Endothelial cell of umbilical vein (primary cell): Measurements from ENCODE around the gene CTSA. TPM values are rescaled to one million over a fixed set of nuclear protein-coding genes. Genes with fewer than 3 reads are reported as not detected.

Experiments used
- BruUV-seq: library from RNA; stranded (reverse); fragments of 400-500 nt; replicated peaks from 2 replicates; lab custom pipeline; 2021; lab: Mats Ljungman, UMichigan
- CTCF ChIA-PET: fragments of 300-600, 350-600 bp; sonication (Branson Sonifier 250); formaldehyde crosslinking; loops from one replicate; lab custom pipeline; 2021; ENCODE audit warnings: antibody characterized with exemption, inconsistent platforms; lab: Charles Lee
- POLR2A ChIA-PET: fragments of 300-600, 350-600 bp; sonication (Branson Sonifier 250); formaldehyde crosslinking; loops from one replicate; lab custom pipeline; 2021; ENCODE audit warnings: antibody characterized with exemption, inconsistent platforms; lab: Charles Lee
- DNase-seq: peaks from one replicate; pipeline ENCODE4 v3.0.0-alpha.2; 2011; ENCODE audit warnings: low read depth, low spot score
- FAIRE-seq: peaks from 2 replicates; lab custom pipeline; 2011; peaks lifted over from hg19 to GRCh38; lab: Jason Lieb, UNC
- H2AFZ ChIP-seq: 2 replicates; pipeline ENCODE4 v1.6.0; 2012; ENCODE audit warnings: low read depth, low read length, control low read depth, inconsistent platforms
- H3K27ac ChIP-seq: 2 replicates; pipeline ENCODE4 v1.5.1; 2011; ENCODE audit warnings: low read depth, mild to moderate bottlenecking, control low read depth, low read length, moderate library complexity; ENCODE audit not compliant: insufficient read depth
- H3K27me3 ChIP-seq, 2 experiments: 2 replicates each; pipeline versions ENCODE4 v1.6.0 to v1.6.1; 2011; ENCODE audit warnings: low read length in 2 of 2, mixed read lengths in 1 of 2; ENCODE audit not compliant: control insufficient read depth in 2 of 2, insufficient read depth in 2 of 2
- H3K36me3 ChIP-seq, 2 experiments: 2 replicates in 1 of 2; 3 replicates in 1 of 2; pipeline ENCODE4 v1.5.1; 2011; ENCODE audit warnings: low read length in 2 of 2, mild to moderate bottlenecking in 1 of 2, moderate library complexity in 1 of 2; ENCODE audit not compliant: control insufficient read depth in 2 of 2, insufficient read depth in 2 of 2; ENCODE audit errors: extremely low read depth in 1 of 2
- H3K4me1 ChIP-seq: 3 replicates; pipeline ENCODE4 v1.5.1; 2011; ENCODE audit warnings: mild to moderate bottlenecking, low read length; ENCODE audit not compliant: control insufficient read depth, insufficient read depth; ENCODE audit errors: extremely low read depth
- H3K4me2 ChIP-seq: 2 replicates; pipeline ENCODE4 v1.6.1; 2011; ENCODE audit warnings: low read length, control low read depth, mixed read lengths; ENCODE audit not compliant: insufficient read depth
- H3K4me3 ChIP-seq, 3 experiments: fragments of 200-600 bp in 1 of 3; sonication (generic), shearing (Covaris generic) in 1 of 3; replicated peaks in 1 of 3; 2 replicates each; pipeline ENCODE4 v1.5.1; 2011 to 2016; ENCODE audit warnings: control low read depth in 3 of 3, low read length in 3 of 3, mild to moderate bottlenecking in 2 of 3, inconsistent platforms in 1 of 3, low read depth in 1 of 3, moderate library complexity in 1 of 3; ENCODE audit not compliant: insufficient read depth in 1 of 3
- H3K79me2 ChIP-seq: 2 replicates; pipeline ENCODE4 v1.6.0; 2012; ENCODE audit warnings: low read length, inconsistent platforms; ENCODE audit not compliant: control insufficient read depth, insufficient read depth
- H3K9ac ChIP-seq: replicated peaks from 2 replicates; pipeline ENCODE3; 2011; ENCODE audit warnings: low read length, control low read depth; ENCODE audit not compliant: insufficient read depth; ENCODE audit errors: extremely low read depth
- H3K9me1 ChIP-seq: replicated peaks from 3 replicates; pipeline ENCODE4 v1.6.0; 2011; ENCODE audit warnings: mild to moderate bottlenecking, low read length; ENCODE audit not compliant: control insufficient read depth, insufficient read depth; ENCODE audit errors: extremely low read depth
- H3K9me3 ChIP-seq: replicated peaks from 2 replicates; pipeline ENCODE4 v1.5.1; 2012; ENCODE audit warnings: low read length, inconsistent platforms; ENCODE audit not compliant: control insufficient read depth, insufficient read depth
- H4K20me1 ChIP-seq: replicated peaks from 2 replicates; pipeline ENCODE3; 2011; ENCODE audit warnings: mild to moderate bottlenecking, low read length; ENCODE audit not compliant: control insufficient read depth, insufficient read depth; ENCODE audit errors: extremely low read depth
- CTCF ChIP-seq, 2 donors: IDR thresholded peaks; 1 replicate in 1 of 2; 2 replicates in 1 of 2; pipeline ENCODE4 v1.5.1; 2011; ENCODE audit warnings: low read length in 2 of 2, mild to moderate bottlenecking in 2 of 2, moderate library complexity in 2 of 2, control low read depth in 1 of 2, inconsistent platforms in 1 of 2, low read depth in 1 of 2; ENCODE audit not compliant: insufficient read depth in 1 of 2; ENCODE audit errors: extremely low read depth in 1 of 2
- EZH2 ChIP-seq: IDR thresholded peaks from 2 replicates; pipeline ENCODE4 v1.6.1; 2012; ENCODE audit warnings: borderline replicate concordance, low read depth, mild to moderate bottlenecking, moderate library complexity, low read length, inconsistent platforms; ENCODE audit not compliant: severe bottlenecking
- FOS ChIP-seq: IDR thresholded peaks from 2 replicates; pipeline ENCODE4 v1.6.1; 2011; ENCODE audit warnings: mild to moderate bottlenecking, low read length, moderate library complexity, borderline replicate concordance; ENCODE audit not compliant: insufficient read depth
- GATA2 ChIP-seq: IDR thresholded peaks from 2 replicates; pipeline ENCODE4 v1.7.0; 2011; ENCODE audit warnings: low read depth, mild to moderate bottlenecking, moderate library complexity, mixed read lengths, low read length; ENCODE audit not compliant: insufficient read length, insufficient read depth
- JUN ChIP-seq: IDR thresholded peaks from 2 replicates; pipeline ENCODE4 v1.6.1; 2011; ENCODE audit warnings: borderline replicate concordance, low read depth; ENCODE audit not compliant: insufficient read length, insufficient read depth
- MAX ChIP-seq: IDR thresholded peaks from 2 replicates; pipeline ENCODE4 v1.6.1; 2011; ENCODE audit not compliant: insufficient read depth, insufficient read length
- MYC ChIP-seq: IDR thresholded peaks from one replicate; pipeline ENCODE4 v1.6.1; 2011; ENCODE audit warnings: mild to moderate bottlenecking, low read depth, low read length
- POLR2A ChIP-seq: IDR thresholded peaks from 2 replicates; pipeline ENCODE4 v1.6.1; 2012; ENCODE audit warnings: low read depth, mild to moderate bottlenecking, control low read depth, low read length
- POLR2AphosphoS5 ChIP-seq: IDR thresholded peaks from 2 replicates; pipeline ENCODE4 v1.6.1; 2012; ENCODE audit warnings: low read depth, mild to moderate bottlenecking, control low read depth, low read length, moderate library complexity; ENCODE audit not compliant: insufficient read depth
- dilution Hi-C: fragments of 300-500 bp; cut with MboI; formaldehyde crosslinking; loops from one replicate; pipeline ENCODE4 v1.15.0; 2019; ENCODE audit warnings: low sequenced_read_pairs; ENCODE audit not compliant: extremely low pct_ligation_motif_present
- intact Hi-C: fragments of 100-400 bp; cut with micrococcal nuclease; formaldehyde crosslinking; loops from one replicate; pipeline ENCODE4 v1.10.0; 2022
- polyA plus RNA-seq, 4 experiments: library from polyadenylated mRNA; depleted of rRNA in 3 of 4; stranded (reverse) in 3 of 4; unstranded in 1 of 4; fragments of >200 nt; gene quantifications; 2 replicates each; pipeline versions ENCODE4 v1.2.1 to v1.2.3, GENCODE V29; 2011 to 2012; ENCODE audit warnings: missing spikeins in 1 of 4
- total RNA-seq: library from RNA; stranded (reverse); gene quantifications from 2 replicates; pipeline ENCODE4 v1.2.3, GENCODE V29; 2021

The CTSA gene
- total and polyA plus RNA-seq, 2 donors (not counting 3 experiments of a cell fraction or from before 2014, with no cell fraction given), result 169 to 409 TPM

GRCh38 chr20:45948261-45948733 lies 57.2 kb downstream of the CTSA start:
- Histone ChIP-seq H3K4me3 (no peak overlapping the region), H3K27ac (no peak overlapping the region), H3K9me3 (no peaks in the 10 kb centered on the region), H4K20me1 (no peaks in the 10 kb centered on the region), H3K9me1 (no peaks in the 10 kb centered on the region), H2AFZ (no peak overlapping the region), H3K27me3 (no peaks in the 10 kb centered on the region), H3K9ac (no peak overlapping the region), H3K36me3 (peaks cover 7 to 82% of the 10 kb centered on the region in 2 experiments), H3K4me1 (no peaks in the 10 kb centered on the region), H3K4me2 (no peak overlapping the region), H3K79me2 (no peaks in the 10 kb centered on the region)
- TF ChIP-seq EZH2, result no peak
- TF ChIP-seq FOS, result no peak
- no peak for TF ChIP-seq MYC
- no peak for TF ChIP-seq GATA2
- TF ChIP-seq POLR2A, result no peak
- TF ChIP-seq JUN, result no peak
- TF ChIP-seq MAX, result no peak
- TF ChIP-seq CTCF (IDR thresholded peaks at IDR 0.05; ENCODE audit: extremely low read depth in 1 of 2, insufficient read depth in 1 of 2, low read depth in 1 of 2, low read length in 2 of 2), result no peak
- TF ChIP-seq POLR2AphosphoS5, result no peak
- intact Hi-C loops (no loop called here), dilution Hi-C loops (no loop called here)
- BruUV-seq, result no TSS peak
- FAIRE-seq (no peak), DNase-seq (no peak)
- POLR2A ChIA-PET, result interaction anchor here (1.9 kb wide), 2 partner anchors 13 to 14 kb away, joined by 4 to 8 read pairs; partner anchors contain the start of gene PCIF1
- CTCF ChIA-PET, result interaction anchor here (0.8 to 1.9 kb wide), 6 partner anchors 9 to 150 kb away, joined by 3 to 18 read pairs (median 4); no protein-coding TSS in a partner anchor

Other genes with a start within 250 kb of the CTSA start
- gene WFDC11, start 221.1 kb upstream of the CTSA start, total RNA-seq, result not detected in 2 replicates
- gene WFDC11, start 221.1 kb upstream of the CTSA start, polyA plus RNA-seq, result not detected in 2 replicates
- gene WFDC13, start 189.3 kb upstream of the CTSA start, total RNA-seq, result not detected in 2 replicates
- not detected in 2 replicates for gene WFDC13, start 189.3 kb upstream of the CTSA start, polyA plus RNA-seq
- not detected in 2 replicates for gene WFDC10B, start 186.3 kb upstream of the CTSA start, total RNA-seq
- not detected in 2 replicates for gene WFDC10B, start 186.3 kb upstream of the CTSA start, polyA plus RNA-seq
- not detected in 2 replicates for gene SPINT4, start 169.0 kb upstream of the CTSA start, total RNA-seq
- gene SPINT4, start 169.0 kb upstream of the CTSA start, polyA plus RNA-seq, result not detected in 2 replicates
- gene WFDC3, start 99.5 kb upstream of the CTSA start, total RNA-seq, result not detected in 2 replicates
- 0.39 TPM in 1 of 2 replicates, not detected in the other for gene WFDC3, start 99.5 kb upstream of the CTSA start, polyA plus RNA-seq
- 31.9 and 33.7 TPM in 2 replicates for gene DNTTIP1, start 99.4 kb upstream of the CTSA start, total RNA-seq
- gene DNTTIP1, start 99.4 kb upstream of the CTSA start, polyA plus RNA-seq, result 38.4 and 40.5 TPM in 2 replicates
- 108 and 129 TPM in 2 replicates for gene UBE2C, start 78.7 kb upstream of the CTSA start, total RNA-seq
- gene UBE2C, start 78.7 kb upstream of the CTSA start, polyA plus RNA-seq, result 130 and 135 TPM in 2 replicates
- gene TNNC2, start 64.0 kb upstream of the CTSA start, total RNA-seq, result not detected in 2 replicates
- 0.19 and 0.26 TPM in 2 replicates for gene TNNC2, start 64.0 kb upstream of the CTSA start, polyA plus RNA-seq
- 11.9 and 14.9 TPM in 2 replicates for gene SNX21, start 57.5 kb upstream of the CTSA start, total RNA-seq
- 11.6 and 14.8 TPM in 2 replicates for gene SNX21, start 57.5 kb upstream of the CTSA start, polyA plus RNA-seq
- gene ACOT8, start 33.9 kb upstream of the CTSA start, total RNA-seq, result 15.5 and 15.8 TPM in 2 replicates
- 50.9 and 58.8 TPM in 2 replicates for gene ACOT8, start 33.9 kb upstream of the CTSA start, polyA plus RNA-seq
- gene ZSWIM3, start 33.7 kb upstream of the CTSA start, total RNA-seq, result 4.2 and 4.4 TPM in 2 replicates
- gene ZSWIM3, start 33.7 kb upstream of the CTSA start, polyA plus RNA-seq, result 3.8 and 4.5 TPM in 2 replicates
- gene ZSWIM1, start 10.1 kb upstream of the CTSA start, total RNA-seq, result 10.0 and 11.3 TPM in 2 replicates
- gene ZSWIM1, start 10.1 kb upstream of the CTSA start, polyA plus RNA-seq, result 8.5 and 9.4 TPM in 2 replicates
- 1.3 TPM in 1 of 2 replicates, not detected in the other for gene SPATA25, start 3.7 kb upstream of the CTSA start, total RNA-seq
- 0.69 and 1.0 TPM in 2 replicates for gene SPATA25, start 3.7 kb upstream of the CTSA start, polyA plus RNA-seq
- gene NEURL2, start 127 bp upstream of the CTSA start, total RNA-seq, result 5.4 and 6.5 TPM in 2 replicates
- 2.8 and 4.5 TPM in 2 replicates for gene NEURL2, start 127 bp upstream of the CTSA start, polyA plus RNA-seq
- 61.9 and 62.1 TPM in 2 replicates for gene PLTP, start 20.8 kb downstream of the CTSA start, total RNA-seq
- 118 TPM in 2 replicates for gene PLTP, start 20.8 kb downstream of the CTSA start, polyA plus RNA-seq
- gene PCIF1, start 43.3 kb downstream of the CTSA start, total RNA-seq, result 25.8 and 27.2 TPM in 2 replicates
- gene PCIF1, start 43.3 kb downstream of the CTSA start, polyA plus RNA-seq, result 26.4 and 27.6 TPM in 2 replicates
- 22.8 and 23.9 TPM in 2 replicates for gene ZNF335, start 80.9 kb downstream of the CTSA start, total RNA-seq
- gene ZNF335, start 80.9 kb downstream of the CTSA start, polyA plus RNA-seq, result 17.3 and 20.4 TPM in 2 replicates
- not detected in 2 replicates for gene MMP9, start 117.6 kb downstream of the CTSA start, total RNA-seq
- gene MMP9, start 117.6 kb downstream of the CTSA start, polyA plus RNA-seq, result not detected in 2 replicates
- gene SLC12A5, start 137.9 kb downstream of the CTSA start, total RNA-seq, result 1.6 and 1.8 TPM in 2 replicates
- 1.8 and 2.3 TPM in 2 replicates for gene SLC12A5, start 137.9 kb downstream of the CTSA start, polyA plus RNA-seq
- 34.2 and 39.5 TPM in 2 replicates for gene NCOA5, start 198.6 kb downstream of the CTSA start, total RNA-seq
- gene NCOA5, start 198.6 kb downstream of the CTSA start, polyA plus RNA-seq, result 30.3 and 32.0 TPM in 2 replicates
- 33.1 and 36.6 TPM in 2 replicates for gene CD40, start 227.0 kb downstream of the CTSA start, total RNA-seq
- 38.3 and 43.9 TPM in 2 replicates for gene CD40, start 227.0 kb downstream of the CTSA start, polyA plus RNA-seq